ENCODE data around the gene PRKCQ.

PRKCQ gene

DNA sequence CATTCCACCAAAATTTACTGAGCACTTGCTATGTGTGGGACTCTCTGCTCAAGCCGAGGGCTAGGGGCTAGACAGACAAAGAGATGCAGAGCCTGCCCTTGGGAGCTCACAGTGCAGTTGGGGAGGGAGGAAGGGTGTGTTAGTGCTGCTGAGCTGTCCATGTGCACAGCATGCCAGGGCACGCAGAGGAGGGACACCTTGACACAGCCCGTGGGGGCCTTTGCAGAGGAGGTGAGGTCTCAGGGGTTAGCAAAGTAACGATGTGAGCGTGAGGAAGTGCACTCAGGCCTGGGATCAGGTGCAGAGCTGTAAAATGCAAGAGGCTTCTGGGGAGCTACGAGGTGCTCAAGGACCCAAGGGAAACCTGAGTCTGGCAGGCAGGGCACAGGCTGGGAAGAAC is 16.3 kb downstream of the PRKCQ start:
- no peaks in the 10 kb centered on the region for H4K20me1 ChIP-seq (ENCODE audit: low read depth, low read length)
- no peak overlapping the region for H3K4me2 ChIP-seq (ENCODE audit: low read depth, low read length, poor library complexity, severe bottlenecking)
- TF ChIP-seq EZH2phosphoT487 (conservative IDR thresholded peaks at IDR 0.05; ENCODE audit: low read length), result no peak
- TF ChIP-seq, protein P1, sequence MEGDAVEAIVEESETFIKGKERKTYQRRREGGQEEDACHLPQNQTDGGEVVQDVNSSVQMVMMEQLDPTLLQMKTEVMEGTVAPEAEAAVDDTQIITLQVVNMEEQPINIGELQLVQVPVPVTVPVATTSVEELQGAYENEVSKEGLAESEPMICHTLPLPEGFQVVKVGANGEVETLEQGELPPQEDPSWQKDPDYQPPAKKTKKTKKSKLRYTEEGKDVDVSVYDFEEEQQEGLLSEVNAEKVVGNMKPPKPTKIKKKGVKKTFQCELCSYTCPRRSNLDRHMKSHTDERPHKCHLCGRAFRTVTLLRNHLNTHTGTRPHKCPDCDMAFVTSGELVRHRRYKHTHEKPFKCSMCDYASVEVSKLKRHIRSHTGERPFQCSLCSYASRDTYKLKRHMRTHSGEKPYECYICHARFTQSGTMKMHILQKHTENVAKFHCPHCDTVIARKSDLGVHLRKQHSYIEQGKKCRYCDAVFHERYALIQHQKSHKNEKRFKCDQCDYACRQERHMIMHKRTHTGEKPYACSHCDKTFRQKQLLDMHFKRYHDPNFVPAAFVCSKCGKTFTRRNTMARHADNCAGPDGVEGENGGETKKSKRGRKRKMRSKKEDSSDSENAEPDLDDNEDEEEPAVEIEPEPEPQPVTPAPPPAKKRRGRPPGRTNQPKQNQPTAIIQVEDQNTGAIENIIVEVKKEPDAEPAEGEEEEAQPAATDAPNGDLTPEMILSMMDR (IDR thresholded peaks at IDR 0.05; ENCODE audit: insufficient read depth, low read length, poor library complexity, severe bottlenecking), result no peak
- H3K9me3 ChIP-seq (ENCODE audit: insufficient read depth, low read length), result no peaks in the 10 kb centered on the region
- no peaks in the 10 kb centered on the region for H3F3A ChIP-seq (ENCODE audit: insufficient read depth)
- no peak overlapping the region for H3K4me3 ChIP-seq (ENCODE audit: insufficient read depth, low read length, poor library complexity, severe bottlenecking)
- no peaks in the 10 kb centered on the region for H3K36me3 ChIP-seq (ENCODE audit: low read length)
- no peak overlapping the region for H3K27ac ChIP-seq (ENCODE audit: low read depth, low read length)
- no peak overlapping the region for H3K9ac ChIP-seq (ENCODE audit: low read length)
- H3K27me3 ChIP-seq (ENCODE audit: low read length), result no peaks in the 10 kb centered on the region
- no peaks in the 10 kb centered on the region for H3K79me2 ChIP-seq (ENCODE audit: insufficient read depth, low read length)
- no peaks in the 10 kb centered on the region for H3K9me2 ChIP-seq (replicated peaks; ENCODE audit: insufficient read depth, low read length)
- H2AFZ ChIP-seq (ENCODE audit: low read depth, low read length, severe bottlenecking), result no peak overlapping the region

GRCh38 chr10:6563075-6563474 is 17.0 kb downstream of the PRKCQ start:
- no peaks in the 10 kb centered on the region for H3F3A ChIP-seq (ENCODE audit: insufficient read depth)
- no peaks in the 10 kb centered on the region for H3K9me3 ChIP-seq (ENCODE audit: insufficient read depth, low read length)
- H4K20me1 ChIP-seq (ENCODE audit: low read depth, low read length), result no peaks in the 10 kb centered on the region
- H3K27ac ChIP-seq (ENCODE audit: low read depth, low read length), result no peak overlapping the region
- no peak overlapping the region for H3K9ac ChIP-seq (ENCODE audit: low read length)
- no peak overlapping the region for H2AFZ ChIP-seq (ENCODE audit: low read depth, low read length, severe bottlenecking)
- H3K79me2 ChIP-seq (ENCODE audit: insufficient read depth, low read length), result no peaks in the 10 kb centered on the region
- no peaks in the 10 kb centered on the region for H3K9me2 ChIP-seq (replicated peaks; ENCODE audit: insufficient read depth, low read length)
- TF ChIP-seq EZH2phosphoT487 (conservative IDR thresholded peaks at IDR 0.05; ENCODE audit: low read length), result no peak
- TF ChIP-seq, protein P1 (IDR thresholded peaks at IDR 0.05; ENCODE audit: insufficient read depth, low read length, poor library complexity, severe bottlenecking), result no peak
- H3K36me3 ChIP-seq (ENCODE audit: low read length), result no peaks in the 10 kb centered on the region
- H3K4me3 ChIP-seq (ENCODE audit: insufficient read depth, low read length, poor library complexity, severe bottlenecking), result no peak overlapping the region
- H3K4me2 ChIP-seq (ENCODE audit: low read depth, low read length, poor library complexity, severe bottlenecking), result no peak overlapping the region
- no peaks in the 10 kb centered on the region for H3K27me3 ChIP-seq (ENCODE audit: low read length)

DNA sequence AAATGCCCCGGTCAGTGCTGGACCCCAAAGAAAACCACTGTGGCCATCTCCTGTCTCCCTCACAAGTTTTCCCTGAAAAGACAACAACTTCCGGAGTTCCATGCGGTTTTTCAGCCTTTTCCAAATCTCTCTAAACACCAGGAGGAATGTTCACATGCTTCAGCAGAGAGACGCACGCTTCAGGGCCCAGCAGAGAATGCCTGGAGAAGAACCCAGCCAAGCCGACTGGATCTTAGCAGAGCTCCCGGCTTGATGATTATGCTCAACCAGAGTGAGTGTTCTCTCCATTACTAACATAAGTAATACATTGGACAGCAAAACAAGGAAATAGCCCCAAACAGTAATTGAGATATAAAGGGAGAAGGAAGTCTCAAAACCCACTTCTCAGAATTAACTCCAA is 17.9 kb downstream of the PRKCQ start:
- Histone ChIP-seq H3K79me2 (ENCODE audit: insufficient read depth, low read length) (no peaks in the 10 kb centered on the region), H3K9me2 (replicated peaks; ENCODE audit: insufficient read depth, low read length) (no peaks in the 10 kb centered on the region), H3K4me2 (ENCODE audit: low read depth, low read length, poor library complexity, severe bottlenecking) (no peak overlapping the region), H3K4me3 (ENCODE audit: insufficient read depth, low read length, poor library complexity, severe bottlenecking) (no peak overlapping the region), H3K27ac (ENCODE audit: low read depth, low read length) (no peak overlapping the region), H4K20me1 (ENCODE audit: low read depth, low read length) (no peaks in the 10 kb centered on the region), H3K9ac (ENCODE audit: low read length) (no peak overlapping the region), H3K27me3 (ENCODE audit: low read length) (no peaks in the 10 kb centered on the region), H3K36me3 (ENCODE audit: low read length) (no peaks in the 10 kb centered on the region), H3F3A (ENCODE audit: insufficient read depth) (no peaks in the 10 kb centered on the region), H2AFZ (ENCODE audit: low read depth, low read length, severe bottlenecking) (no peak overlapping the region), H3K9me3 (ENCODE audit: insufficient read depth, low read length) (no peaks in the 10 kb centered on the region)
- TF ChIP-seq EZH2phosphoT487 (conservative IDR thresholded peaks at IDR 0.05; ENCODE audit: low read length), result no peak
- TF ChIP-seq, protein P1 (IDR thresholded peaks at IDR 0.05; ENCODE audit: insufficient read depth, low read length, poor library complexity, severe bottlenecking), result no peak
